SW480 (cell line): ENCODE results near the gene ZFYVE28.
A peak's percentile ranks its signal among the peaks of the same experiment; 100 is the strongest.

ENCODE experiments used
- DNase-seq: peaks from one replicate; pipeline ENCODE4 v3.0.0-alpha.2; 2016; ENCODE audit warnings: low spot score

The ZFYVE28 gene

DNA sequence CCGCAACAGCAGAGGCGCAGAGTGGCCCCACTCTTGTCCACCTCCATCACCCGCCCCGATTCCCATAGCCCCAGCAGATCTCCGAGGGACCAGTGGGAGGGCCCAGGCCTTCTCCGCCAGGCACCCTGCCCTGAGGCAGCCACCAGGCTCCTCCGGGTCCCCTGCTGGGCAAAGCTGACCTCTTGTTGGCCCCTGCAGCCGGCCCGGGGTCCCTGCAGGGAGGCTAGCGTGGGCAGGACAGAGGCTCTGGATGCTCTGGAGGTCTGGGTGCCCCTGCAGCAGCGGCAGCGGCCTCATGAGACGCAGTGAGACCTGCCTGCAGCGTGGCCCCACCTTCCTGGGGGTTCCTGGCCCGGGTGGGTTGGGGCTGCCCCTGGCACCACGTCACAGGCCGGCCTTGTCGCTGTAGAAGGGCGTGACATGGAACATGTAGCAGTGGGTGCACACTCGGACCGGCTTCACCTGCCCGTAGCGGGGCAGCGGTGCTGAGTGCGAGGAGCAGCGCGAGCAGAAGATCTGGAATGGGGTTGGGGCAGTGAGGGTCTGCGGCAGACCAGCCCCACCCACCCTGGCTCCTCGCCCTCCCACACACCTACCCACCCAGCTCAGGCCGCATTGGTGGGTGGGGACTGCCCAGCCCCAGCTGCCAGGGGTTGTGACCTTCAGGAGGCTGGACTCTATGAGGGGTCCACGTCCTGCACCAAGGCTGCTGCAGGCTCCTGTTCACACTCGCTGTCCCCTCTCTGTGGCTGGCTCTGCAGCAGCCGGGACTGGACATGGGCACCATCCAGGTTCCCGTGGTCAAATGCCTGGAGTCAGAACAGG, 147.9 kb downstream of the ZFYVE28 start:
- no peak for DNase-seq

DNA sequence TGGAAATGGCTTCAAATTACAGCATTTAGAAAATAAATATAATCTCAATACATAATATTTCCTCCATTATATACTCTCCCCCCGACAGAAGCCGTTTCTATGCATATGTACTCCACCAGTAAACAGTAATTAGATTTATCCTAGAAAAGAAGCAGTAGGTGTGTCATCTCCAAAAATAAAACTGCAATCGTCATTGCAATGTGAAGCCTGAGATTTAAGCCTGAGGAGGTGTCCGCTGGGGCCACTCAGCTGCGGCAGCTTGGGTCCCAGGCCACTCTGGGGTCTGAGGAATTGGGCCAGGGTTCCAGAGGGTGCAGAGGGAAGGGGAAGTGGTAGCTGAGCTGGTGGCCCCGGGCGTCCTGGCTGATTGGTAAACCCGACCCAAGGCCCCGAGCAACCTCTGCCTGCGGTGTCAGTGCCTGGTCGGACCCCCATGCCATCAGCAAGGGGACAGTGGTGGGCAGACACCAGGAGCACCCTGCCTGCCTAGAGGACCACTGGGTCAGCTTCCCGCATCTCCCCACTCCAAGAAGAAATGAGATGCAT, 148.8 kb downstream of the ZFYVE28 start:
- no peak for DNase-seq

DNA sequence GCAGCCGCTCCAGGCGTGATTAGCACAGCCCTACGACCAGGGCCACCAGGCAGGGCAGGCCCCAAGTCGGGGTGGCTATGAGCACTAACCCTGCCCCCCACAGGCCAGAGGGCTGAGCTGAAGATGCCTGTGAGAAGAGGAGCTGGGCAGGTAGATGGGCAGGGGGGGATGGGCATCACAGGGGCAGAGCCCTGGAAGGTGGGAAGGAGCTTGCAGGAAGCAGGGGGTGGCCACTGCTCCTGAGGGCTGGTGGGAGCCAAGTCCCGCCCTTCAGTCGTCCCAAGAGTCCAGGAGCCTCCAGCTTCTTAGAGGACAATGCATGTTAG, 149.3 kb downstream of the ZFYVE28 start:
- DNase-seq = no peak

DNA sequence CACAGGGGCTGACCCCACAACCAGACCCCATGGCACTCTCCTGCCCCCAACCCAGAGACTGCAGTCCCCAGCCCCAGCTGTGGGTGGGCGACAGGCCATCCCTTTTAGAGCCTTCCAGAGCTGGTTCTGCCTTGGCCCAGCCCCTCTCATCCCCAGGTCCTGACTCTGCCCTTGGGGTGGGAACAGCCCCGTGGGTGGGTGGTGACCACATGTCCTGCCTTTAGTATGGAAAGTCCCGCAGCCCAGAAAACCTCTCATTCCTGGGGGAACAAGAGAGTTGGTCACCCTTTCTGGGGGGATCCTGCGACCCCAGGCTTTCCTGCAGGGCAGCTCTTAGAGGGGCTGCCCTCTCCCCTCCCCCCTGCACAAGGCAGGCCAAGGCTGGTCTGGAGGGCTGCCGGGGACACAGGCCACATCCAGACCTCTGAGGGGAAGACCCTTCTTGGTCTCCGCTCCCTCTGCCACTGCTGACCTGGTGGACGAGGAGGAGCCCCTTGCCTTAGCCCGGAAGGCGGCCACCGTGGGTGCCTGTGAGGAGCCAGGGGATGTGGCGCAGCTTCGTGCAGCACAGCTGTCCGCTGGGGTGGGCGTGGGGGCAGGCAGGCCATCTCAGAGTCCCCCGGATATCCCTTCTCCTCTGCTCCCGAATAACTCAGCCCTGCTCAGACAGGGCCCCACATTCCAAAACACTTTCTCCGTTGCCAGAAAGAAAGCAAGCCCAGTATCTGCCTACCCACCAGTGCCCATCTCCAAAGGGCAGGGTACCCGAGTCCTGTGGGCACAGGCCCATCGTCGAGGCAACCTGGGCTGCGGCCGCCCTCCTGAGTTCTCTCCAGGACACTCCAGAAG, 149.9 kb downstream of the ZFYVE28 start:
- DNase-seq = no peak

DNA sequence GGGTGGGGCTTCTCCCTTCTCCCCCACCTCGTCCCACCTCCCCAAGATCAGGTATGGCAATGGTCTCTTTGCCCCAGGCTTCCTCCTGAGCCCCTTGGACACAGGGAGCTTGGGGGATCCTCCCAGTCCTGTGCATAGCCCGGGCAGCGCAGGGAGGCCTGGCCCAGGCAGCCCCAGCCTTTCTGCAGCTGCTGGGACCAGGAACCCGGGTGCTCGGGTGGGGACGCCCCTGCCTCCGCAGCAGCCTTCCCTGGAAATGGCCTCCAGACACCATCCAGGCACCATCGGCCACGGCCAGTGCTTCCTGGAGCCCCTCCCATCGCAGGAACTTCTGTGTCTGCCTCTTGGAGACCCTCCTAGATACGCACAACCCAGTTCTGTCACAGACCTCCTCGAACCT, 150.6 kb downstream of the ZFYVE28 start:
- DNase-seq = no peak

DNA sequence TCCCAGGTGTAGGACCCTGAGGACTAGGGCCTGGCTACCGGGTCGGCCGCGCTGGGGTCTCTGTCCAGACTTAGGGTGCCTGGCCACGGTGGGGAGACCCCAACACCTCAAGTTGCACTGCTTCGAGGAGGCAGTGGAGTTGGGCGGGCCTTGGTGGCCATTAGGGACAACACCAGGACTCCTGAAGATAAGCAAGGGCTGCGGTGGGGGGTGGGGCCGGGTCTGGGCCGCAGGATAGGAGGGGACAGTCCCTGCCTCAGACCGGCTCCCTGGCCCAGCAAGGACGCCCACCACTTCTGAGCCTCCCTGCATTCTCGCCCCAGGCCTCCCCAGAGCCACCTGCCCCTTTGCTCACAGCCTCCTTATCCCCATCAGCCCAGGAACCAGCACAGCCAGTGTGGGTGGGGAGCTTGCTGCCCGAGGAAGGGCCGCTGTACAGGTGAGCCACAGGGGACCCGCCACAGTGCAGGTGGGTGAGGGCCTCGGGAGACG, 151.1 kb downstream of the ZFYVE28 start:
- no peak for DNase-seq

DNA sequence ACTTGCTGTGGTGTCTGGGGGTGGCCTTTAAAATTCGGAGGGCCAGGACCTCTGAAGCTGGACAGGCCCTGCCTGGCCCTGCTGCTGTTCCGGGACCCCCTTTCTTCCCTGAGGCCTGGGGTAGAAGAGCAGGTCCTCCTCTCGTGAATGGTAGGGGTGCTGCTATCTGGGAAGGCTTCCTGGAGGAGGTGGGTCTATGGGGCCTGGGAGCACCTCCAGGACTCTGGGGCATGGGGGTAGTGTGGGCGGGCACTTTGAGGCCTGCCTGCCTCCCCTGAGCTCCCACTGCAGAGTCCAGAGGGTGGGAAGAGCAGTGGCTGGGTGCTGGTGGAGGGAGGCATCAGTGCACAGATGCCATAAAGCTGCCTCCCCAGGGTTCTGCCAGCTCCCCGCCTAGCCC, 151.6 kb downstream of the ZFYVE28 start:
- DNase-seq = no peak

DNA sequence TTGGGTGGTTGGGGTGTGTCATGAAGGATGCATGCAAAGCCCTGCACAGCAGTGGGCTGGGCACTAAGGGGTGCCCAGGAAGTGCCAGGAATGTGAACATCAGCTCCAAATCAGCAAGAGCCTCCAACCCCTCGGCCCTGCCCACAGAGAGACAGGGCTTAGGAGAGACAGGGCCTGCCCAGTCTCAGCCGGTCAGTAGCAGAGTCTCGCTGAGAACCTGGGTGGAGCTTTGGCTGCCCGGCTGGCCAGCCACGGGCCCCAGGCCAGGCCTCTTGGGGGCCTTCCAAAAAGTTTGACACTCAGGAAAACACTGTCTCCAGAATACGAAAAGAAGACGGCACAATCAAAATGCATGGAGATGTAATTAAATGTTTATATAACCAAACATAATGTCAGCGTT, 152.3 kb downstream of the ZFYVE28 start:
- DNase-seq = no peak

DNA sequence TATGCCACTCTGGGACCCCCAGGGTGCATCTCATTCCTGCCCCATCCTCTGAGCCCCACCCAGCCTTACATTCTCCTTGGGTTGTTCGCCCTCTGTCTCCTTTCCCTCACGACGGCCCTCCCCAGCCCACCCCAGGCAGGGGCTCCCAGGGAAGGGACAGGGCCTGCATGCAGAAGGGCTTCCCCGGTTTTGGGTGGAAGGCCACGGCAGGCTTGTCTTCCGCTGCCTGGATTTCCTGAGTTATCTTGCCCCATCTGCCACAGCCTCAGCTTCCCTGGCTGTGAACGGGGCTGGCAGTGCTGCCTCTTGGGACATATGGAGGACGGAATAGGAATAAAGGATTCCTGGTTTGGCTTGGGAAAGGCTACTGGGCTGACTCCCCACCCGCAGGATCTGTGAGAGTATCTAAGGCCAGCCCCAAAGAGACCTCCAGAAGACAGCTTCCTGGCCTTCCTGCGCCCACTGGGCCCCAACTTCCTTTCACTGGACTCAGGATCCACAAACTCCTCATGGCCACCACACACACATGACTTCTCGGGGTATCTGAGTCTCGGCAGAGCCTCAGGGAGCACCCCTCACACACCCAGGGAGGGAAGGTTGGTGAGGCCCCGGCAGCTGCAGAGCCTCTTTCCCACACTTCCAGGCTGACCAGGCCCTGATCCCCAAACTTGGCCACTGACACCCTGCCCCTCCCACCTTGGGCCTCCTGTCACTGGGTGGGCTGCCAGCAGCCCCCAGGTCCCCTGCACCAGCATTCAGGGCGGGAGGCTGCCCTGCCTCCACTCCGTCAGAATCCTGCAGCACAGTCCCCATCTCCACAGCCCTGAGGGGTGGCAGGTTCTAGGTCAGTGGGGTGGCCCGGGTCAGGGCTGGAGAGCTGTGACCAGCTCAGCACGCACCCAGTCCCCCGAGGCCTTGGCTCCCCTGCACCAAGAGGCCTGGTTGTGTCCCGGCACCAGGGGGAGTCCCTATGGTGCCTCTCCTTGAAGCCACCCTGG, 153.0 kb downstream of the ZFYVE28 start:
- no peak for DNase-seq

DNA sequence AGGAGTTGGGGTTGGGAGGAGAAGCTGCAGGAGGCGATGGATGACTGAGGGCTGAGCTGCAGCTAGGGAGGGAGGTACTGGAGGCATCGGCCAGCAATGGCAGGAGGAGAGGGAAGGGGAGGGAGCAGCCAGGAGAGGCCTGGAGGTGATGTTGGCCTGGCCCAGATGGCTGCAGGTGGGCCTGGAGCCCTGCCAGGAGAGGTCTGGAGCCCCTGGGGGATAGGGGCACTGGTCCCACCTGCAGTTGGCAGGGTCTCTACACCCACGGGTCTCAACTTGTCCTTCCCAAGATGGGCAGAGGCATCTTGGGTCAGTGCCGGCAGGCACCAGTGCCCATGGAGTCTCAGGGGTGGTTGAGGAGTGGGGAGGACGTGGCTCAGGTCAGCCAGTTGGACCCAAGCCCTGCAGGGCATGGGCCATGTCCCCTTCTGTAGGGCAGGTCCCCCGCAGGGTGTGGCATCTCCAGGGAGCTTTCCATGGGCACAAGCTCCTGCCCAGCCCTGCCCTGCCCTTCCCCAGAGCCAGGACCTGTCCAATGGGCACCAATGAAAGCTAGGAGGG, 153.9 kb downstream of the ZFYVE28 start:
- no peak for DNase-seq

DNA sequence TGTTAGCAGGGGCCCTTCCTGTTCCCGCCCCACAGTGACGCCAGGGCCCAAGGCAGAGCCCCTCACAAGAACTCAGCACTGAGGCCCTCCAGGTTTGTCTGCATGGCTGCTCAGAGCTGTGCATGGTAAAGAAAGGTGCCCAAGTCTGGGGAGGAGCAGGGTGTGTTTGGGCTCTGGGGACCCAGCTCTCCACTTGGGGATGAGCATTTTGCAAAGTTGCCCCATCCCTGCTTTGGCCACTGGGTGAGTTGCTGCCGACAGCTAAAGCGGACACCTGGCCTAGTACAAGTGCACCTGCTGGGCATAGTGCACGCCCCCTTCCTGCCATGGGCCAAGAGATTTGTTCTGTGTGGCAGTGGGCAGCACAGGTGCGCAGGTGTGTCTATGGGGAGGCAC, 154.5 kb downstream of the ZFYVE28 start:
- DNase-seq = no peak

DNA sequence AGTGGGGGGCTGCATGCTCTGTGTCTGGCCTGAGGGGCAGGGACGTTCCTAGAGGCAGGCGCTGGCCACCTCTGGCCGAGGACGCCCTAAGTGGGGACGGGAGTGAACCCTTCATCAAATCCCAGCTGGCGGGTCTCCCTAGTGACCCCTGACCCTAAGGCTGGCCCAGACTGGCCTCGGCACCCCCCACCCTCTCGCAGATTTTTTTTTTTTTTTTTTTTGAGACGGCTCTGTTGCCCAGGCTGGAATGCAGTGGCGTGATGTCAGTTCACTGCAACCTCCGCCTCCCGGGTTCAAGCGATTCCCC, 155.5 kb downstream of the ZFYVE28 start:
- no peak for DNase-seq

DNA sequence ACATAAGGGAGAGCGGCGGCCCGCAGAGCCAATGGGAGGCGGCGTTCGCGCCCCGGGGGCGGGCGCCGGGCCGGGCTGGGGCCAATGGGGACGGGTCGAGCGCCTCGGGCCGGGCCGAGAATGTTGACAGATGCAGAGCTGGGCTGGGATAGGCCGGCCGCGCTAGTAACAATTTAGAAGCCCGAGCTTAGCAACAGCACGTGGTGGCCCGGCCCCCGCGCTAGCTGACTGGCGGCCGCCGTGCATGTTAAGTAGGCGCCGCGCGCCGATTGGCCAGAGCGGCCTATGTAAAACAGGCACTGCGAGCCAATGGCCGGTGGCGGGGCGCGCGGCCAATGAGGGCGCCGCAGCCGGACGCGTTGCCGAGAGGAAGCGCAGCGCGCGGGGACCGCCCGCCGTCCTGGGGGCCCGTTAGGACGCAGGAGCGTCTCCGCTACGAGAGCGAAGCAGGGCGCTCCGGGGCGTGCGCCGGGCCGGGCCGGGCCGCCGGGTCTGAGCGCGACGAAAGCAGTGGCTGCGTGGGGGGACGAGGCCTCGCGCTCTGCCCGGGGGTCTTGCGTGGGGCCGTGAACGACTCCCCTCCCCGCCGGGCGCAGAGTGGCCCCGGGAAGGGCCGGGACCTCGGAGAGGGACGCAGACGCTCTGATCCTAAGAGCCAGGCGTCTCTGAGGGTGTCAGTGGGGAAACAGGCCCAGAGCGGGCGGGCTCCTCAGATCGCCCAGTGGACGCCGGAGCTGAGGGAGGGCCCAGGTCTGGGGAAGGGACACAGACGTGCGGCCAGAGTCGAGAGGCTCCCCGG, 156.1 kb downstream of the ZFYVE28 start:
- peak; percentile 98 for DNase-seq

DNA sequence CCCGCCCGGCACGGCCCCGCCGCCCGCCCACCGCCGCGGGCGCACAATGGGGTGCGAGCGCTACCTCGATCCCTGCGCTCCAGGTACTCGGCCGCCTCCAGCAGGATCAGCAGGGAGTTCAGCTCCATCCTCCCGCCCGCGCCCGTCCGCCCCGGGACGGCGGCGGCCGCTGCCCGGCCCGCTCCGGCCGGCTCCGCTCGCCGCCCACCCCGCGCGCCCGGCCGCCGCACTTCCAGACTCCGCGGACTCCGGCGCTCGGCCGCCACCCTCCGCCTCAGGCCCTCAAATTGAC, 156.6 kb downstream of the ZFYVE28 start, which contains the start of gene MXD4:
Gene MXD4 (minus strand): TSS at position 257 of the 292 bp plus-strand sequence. CDS start 129 bp downstream, at position 128.
- DNase-seq = no peak

DNA sequence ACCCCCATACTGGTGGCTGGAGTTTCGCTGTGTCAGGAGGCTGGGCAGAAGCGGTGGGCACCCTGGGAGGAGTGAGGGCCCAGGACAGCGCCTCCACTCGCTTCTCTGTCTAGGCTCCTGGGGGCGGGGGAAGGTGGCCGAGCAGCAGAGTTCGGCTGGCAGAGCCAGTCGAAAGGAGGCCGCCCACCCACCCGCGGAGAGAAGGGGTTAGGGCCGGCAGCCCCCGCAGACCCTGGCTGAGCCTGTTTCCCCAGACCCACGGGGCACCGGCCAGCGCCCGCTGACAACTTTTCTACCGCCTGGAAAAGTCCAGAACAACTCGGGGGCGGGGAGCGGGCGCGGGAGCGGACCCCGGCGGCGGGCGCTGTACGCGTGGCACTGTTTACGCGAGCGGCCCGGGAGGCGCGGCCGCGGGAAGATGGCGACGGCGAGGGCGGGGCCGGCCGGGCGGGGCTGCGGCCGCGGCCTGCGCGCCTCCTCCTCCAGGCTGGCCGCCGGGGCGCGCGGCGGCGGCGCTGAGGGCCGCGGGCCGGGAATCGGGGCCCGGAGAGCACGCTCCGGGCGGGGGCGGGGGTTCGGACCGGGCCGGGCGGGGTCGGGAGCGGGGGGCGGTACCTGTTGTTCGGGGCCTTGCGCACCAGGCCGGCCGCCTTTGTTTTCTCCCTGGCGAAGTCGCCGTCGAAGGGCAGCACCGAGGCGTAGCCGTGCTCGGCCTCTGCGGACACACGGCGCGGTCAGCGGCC, 157.2 kb downstream of the ZFYVE28 start:
- DNase-seq = no peak

DNA sequence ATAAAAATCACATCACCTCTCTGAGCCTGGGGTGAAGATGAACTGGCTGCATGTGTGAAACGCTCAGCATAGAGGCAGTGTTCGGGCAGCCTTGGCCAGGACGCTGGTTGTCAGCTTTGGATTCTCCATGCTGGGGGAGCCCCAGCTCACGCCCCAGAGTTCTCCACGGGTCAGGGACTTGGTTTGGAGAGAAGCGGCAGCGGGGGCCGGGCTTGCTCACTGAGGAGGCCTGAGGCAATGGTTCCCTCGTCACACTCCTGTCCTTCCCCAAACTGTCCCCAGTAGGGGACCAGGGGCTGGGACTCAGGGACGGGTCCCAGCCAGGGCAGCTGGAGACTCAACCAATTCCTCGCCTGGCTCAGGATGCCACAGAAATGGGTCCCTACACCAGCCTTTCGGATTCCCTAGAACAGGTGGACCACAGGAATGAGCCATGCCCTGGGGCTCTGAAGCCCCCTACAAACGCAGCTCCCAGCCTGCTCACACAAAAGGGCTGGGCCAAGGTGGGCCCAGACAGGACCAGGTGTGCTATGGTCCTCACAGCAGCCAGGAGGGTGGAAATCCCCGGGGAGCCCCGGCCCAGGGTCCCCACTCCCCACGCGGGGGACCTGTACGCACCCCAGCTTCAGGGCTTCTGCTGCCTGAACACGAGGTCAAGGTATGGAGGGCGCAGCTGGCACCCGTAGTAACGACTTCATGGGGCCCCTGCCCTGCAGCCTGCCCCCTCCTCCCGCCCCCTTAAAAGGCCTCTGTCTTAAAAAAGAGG, 157.9 kb downstream of the ZFYVE28 start:
- DNase-seq = no peak

DNA sequence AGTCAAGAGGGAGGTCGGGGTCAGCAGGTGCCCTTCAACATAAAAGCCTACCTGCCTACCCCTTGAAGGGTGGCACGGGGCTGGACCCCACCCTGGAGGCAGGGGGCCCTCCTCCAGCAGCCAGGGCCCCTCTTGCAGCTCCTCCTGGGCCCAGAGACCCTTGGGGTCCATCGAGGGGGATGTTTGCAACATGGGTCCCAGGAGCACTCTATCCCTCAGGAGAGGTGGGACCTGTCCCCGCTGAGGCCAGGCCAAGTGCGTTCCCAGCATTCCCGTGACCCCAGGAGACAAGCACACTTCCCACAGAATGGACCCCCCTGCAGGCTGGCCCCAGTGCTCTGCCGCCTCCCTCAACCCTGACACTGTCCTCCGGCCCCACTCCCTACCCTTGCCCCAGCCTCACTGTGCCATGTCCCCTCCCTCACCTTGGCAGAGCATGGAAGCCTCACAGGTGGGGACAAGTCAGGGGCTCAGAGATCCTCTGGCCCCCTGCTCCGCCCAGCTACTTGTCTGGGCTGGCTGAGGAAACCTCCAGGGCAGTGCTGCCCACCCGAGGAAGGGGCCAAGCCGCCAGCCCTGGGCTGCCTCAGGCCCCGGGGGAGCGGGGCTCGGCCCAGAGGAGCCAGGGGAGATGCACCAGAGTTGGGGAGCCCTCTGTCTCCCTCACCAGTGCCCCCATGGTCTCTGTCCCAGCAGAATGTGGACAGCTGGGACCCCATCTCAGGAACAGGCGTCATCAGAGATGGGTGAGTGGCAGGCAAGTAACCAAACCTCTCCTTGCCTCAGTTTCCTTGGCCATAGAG, 158.7 kb downstream of the ZFYVE28 start:
- no peak for DNase-seq

DNA sequence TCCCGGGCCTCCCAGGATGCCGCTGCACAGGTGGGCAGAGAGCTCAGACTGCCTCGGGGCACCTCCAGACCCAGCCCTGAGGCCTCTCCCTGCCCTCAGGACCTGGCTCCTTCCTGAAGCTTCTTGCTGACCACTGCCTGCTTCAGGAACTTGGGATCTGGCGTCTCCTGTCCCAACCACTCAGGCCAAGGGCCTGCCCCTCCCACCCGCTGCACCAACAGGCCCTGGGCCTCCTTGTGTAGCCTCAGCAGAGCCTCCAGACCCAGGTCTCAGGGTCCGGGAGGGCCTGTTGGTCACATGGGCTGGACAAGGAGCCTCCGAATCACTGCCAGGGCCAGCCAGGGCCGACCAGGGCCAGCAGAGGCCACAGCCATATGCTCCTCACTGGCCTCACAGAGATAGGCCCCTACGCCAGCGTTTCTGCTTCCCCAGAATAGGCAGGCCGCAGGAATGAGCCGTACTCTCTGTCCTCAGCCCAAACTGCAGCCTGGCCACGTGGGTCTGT, 159.4 kb downstream of the ZFYVE28 start:
- DNase-seq = no peak
